NCI-H1048 (cell line): ENCODE measurements around the gene TUBB2A.

Experiments
- DNase-seq: peaks from one replicate; lab custom pipeline; 2025; lab: John Stamatoyannopoulos, UW

The TUBB2A gene

DNA sequence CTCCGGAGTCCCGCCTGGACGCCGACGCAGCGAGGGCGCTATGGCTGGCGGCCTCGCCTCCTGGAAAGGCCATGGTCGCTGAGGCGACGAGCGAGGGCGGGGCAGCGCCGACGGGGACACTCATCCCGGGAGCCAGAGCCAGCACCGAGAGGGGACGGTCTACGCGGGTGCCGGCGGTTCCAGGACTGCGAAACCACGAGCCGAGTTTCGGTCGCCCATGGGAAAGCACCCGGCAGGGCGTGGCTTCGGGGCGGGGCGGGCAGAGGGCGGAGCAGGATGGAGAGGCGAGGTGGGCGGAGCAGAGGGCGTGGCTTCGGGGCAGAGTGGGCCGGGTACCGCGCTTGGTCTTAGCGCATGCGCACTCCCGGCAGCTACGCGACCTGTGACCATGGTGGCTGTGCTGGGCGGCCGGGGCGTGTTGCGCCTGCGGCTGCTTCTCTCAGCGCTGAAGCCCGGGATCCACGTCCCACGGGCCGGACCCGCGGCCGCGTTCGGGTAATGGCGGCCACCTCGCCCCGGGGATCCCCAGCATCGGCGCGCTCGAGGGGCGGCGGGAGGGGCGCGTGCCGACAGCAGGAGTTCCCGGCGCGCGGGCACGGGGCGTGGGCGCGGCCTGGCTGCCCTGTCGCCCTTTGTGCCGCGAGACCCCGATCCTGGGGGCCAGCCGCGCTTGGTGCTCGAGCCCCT lies 38.8 kb downstream of the TUBB2A start, which contains the start of gene BPHL:
Gene BPHL (plus strand): TSS at position 359 of the 687 bp plus-strand sequence. CDS start 30 bp downstream, at position 389.
- DNase-seq: peak; percentile 83

GRCh38 chr6:3117912-3118352 lies 39.4 kb downstream of the TUBB2A start:
- DNase-seq: no peak

- DNase-seq: no peak
Measured at GRCh38 chr6:3114377-3114776, 43.0 kb downstream of the TUBB2A start.

GRCh38 chr6:3109761-3110160 lies 47.6 kb downstream of the TUBB2A start:
- no peak for DNase-seq

GRCh38 chr6:3108746-3109414 lies 48.5 kb downstream of the TUBB2A start:
- no peak for DNase-seq
